NCI-H1694 treated with DMSO at 0.1 percent for 48 hours (cell line): Measurements from ENCODE around the gene USP17L20.
"Not testable (repeated sequence)": the region's sequence is repeated elsewhere in the genome, so short reads cannot be mapped to it uniquely, and the experiment has no call there.

Source experiments
- DNase-seq: peaks from one replicate; lab custom pipeline; 2025; lab: John Stamatoyannopoulos, UW

USP17L20 gene

GRCh38 chr4:9257824-9258223 lies at the start of gene USP17L20:
Gene USP17L20 (plus strand): TSS chr4:9258124. CDS start chr4:9258124, 0 bp downstream.
- DNase-seq, result not testable (repeated sequence)

- DNase-seq, result not testable (repeated sequence)
Observed at GRCh38 chr4:9210357-9210756, 47.6 kb upstream of the USP17L20 start, which contains the start of gene USP17L10. Gene USP17L10 (plus strand): TSS chr4:9210657. CDS start chr4:9210657, 0 bp downstream.

- not testable (repeated sequence) for DNase-seq
Observed at GRCh38 chr4:9214701-9215100, 43.2 kb upstream of the USP17L20 start.

- DNase-seq, result not testable (repeated sequence)
Observed at GRCh38 chr4:9215105-9215504, 42.8 kb upstream of the USP17L20 start, which contains the start of gene USP17L11. Gene USP17L11 (plus strand): TSS chr4:9215405. CDS start chr4:9215405, 0 bp downstream.

- DNase-seq, result not testable (repeated sequence)
Observed at GRCh38 chr4:9219852-9220251, 38.1 kb upstream of the USP17L20 start, which contains the start of gene USP17L12. Gene USP17L12 (plus strand): TSS chr4:9220152. CDS start chr4:9220152, 0 bp downstream.

- not testable (repeated sequence) for DNase-seq
Observed at GRCh38 chr4:9224596-9224995, 33.3 kb upstream of the USP17L20 start, which contains the start of gene USP17L13. Gene USP17L13 (plus strand): TSS chr4:9224896. CDS start chr4:9224896, 0 bp downstream.

GRCh38 chr4:9230249-9230648 lies 27.7 kb upstream of the USP17L20 start:
- DNase-seq, result not testable (repeated sequence)

- not testable (repeated sequence) for DNase-seq
Observed at GRCh38 chr4:9234085-9234484, 23.8 kb upstream of the USP17L20 start, which contains the start of gene USP17L15. Gene USP17L15 (plus strand): TSS chr4:9234385. CDS start chr4:9234385, 0 bp downstream.

GRCh38 chr4:9238461-9238860 lies 19.5 kb upstream of the USP17L20 start:
- not testable (repeated sequence) for DNase-seq

GRCh38 chr4:9243579-9243978 lies 14.3 kb upstream of the USP17L20 start, which contains the start of gene USP17L17:
Gene USP17L17 (plus strand): TSS chr4:9243879. CDS start chr4:9243879, 0 bp downstream.
- not testable (repeated sequence) for DNase-seq

GRCh38 chr4:9247953-9248680 lies 9.8 kb upstream of the USP17L20 start, which contains the start of gene USP17L18:
Gene USP17L18 (plus strand): TSS chr4:9248630. CDS start chr4:9248630, 0 bp downstream.
- not testable (repeated sequence) for DNase-seq

GRCh38 chr4:9253078-9253477 lies 4.8 kb upstream of the USP17L20 start, which contains the start of gene USP17L19:
Gene USP17L19 (plus strand): TSS chr4:9253378. CDS start chr4:9253378, 0 bp downstream.
- DNase-seq, result not testable (repeated sequence)

- not testable (repeated sequence) for DNase-seq
Observed at GRCh38 chr4:9262572-9262971, 4.6 kb downstream of the USP17L20 start, which contains the start of gene USP17L21. Gene USP17L21 (plus strand): TSS chr4:9262872. CDS start chr4:9262872, 0 bp downstream.

GRCh38 chr4:9267319-9267718 lies 9.4 kb downstream of the USP17L20 start, which contains the start of gene USP17L22:
Gene USP17L22 (plus strand): TSS chr4:9267619. CDS start chr4:9267619, 0 bp downstream.
- not testable (repeated sequence) for DNase-seq

- not testable (repeated sequence) for DNase-seq
Observed at GRCh38 chr4:9271719-9272118, 13.8 kb downstream of the USP17L20 start.
